Choroid plexus epithelial cell (primary cell): ENCODE data around the gene FYB1.

Experiments
- DNase-seq: peaks from one replicate; pipeline ENCODE4 v3.0.0-alpha.2; 2010; ENCODE audit warnings: low read depth
- H3K4me3 ChIP-seq: 2 replicates; pipeline ENCODE4 v1.5.1; 2011; ENCODE audit warnings: low read depth, mild to moderate bottlenecking, control low read depth, low read length, moderate library complexity
- CTCF ChIP-seq: conservative IDR thresholded peaks from 2 replicates; pipeline ENCODE4 v1.5.1; 2011; ENCODE audit warnings: low read depth, mild to moderate bottlenecking, control low read depth, inconsistent platforms, low read length, moderate library complexity

The FYB1 gene

GRCh38 chr5:39107350-39107749 lies 112.0 kb downstream of the FYB1 start:
- H3K4me3 ChIP-seq = no peak overlapping the region
- no peak for DNase-seq
- TF ChIP-seq CTCF = no peak

GRCh38 chr5:39106322-39106721 lies 113.0 kb downstream of the FYB1 start:
- no peak overlapping the region for H3K4me3 ChIP-seq
- TF ChIP-seq CTCF = peak; percentile 42
- DNase-seq = peak; percentile 41

GRCh38 chr5:39104221-39104620 lies 115.1 kb downstream of the FYB1 start:
- DNase-seq = no peak
- no peak for TF ChIP-seq CTCF
- H3K4me3 ChIP-seq = no peak overlapping the region

- no peak overlapping the region for H3K4me3 ChIP-seq
- TF ChIP-seq CTCF = no peak
- peak; percentile 27 for DNase-seq
These were observed 116.6 kb downstream of the FYB1 start for GRCh38 chr5:39102684-39103155.

GRCh38 chr5:39100851-39101396 lies 118.4 kb downstream of the FYB1 start:
- no peak for TF ChIP-seq CTCF
- peak; percentile 97 for DNase-seq
- no peak overlapping the region for H3K4me3 ChIP-seq

GRCh38 chr5:39100301-39100850 lies 119.0 kb downstream of the FYB1 start:
- no peak overlapping the region for H3K4me3 ChIP-seq
- DNase-seq = no peak

More at GRCh38 chr5:39100301-39100850, 119.0 kb downstream of the FYB1 start:
- TF ChIP-seq CTCF = no peak
